Sciatic nerve (tissue), 2 donors: ENCODE data around the gene NYAP2. TPM values are rescaled to one million over a fixed set of nuclear protein-coding genes. Genes with fewer than 3 reads are reported as not detected.

ENCODE experiments used
- ATAC-seq: fragments of 200-7000 bp; cut with Tn5 transposase; one replicate; pipeline ENCODE4 v1.9.1; 2020; ENCODE audit warnings: mild to moderate bottlenecking, moderate library complexity
- DNase-seq: peaks from one replicate; pipeline ENCODE4 v3.0.0-alpha.2; 2020; ENCODE audit warnings: low spot score
- intact Hi-C: fragments of 100-400 bp; cut with DNase I; formaldehyde crosslinking; loops from one replicate; pipeline ENCODE4 v1.14.2; 2022
- total RNA-seq: library from RNA; stranded (reverse); fragmentation: NEBNext Ultra II Directional; extraction: Animal tissue kit (Norgen Biotek cat#: 25700); gene quantifications from one replicate; pipeline ENCODE4 v1.2.1, GENCODE V29; 2021
- donor health status: DM: no; HTN: no; CAD: no.
- donor health status: DM: no; HTN: no; CAD: no.

The NYAP2 gene
- total RNA-seq, 1 donor from 2014 or later = 0.22 TPM

- intact Hi-C loops = no loop called here
- no peak for ATAC-seq
Measured at GRCh38 chr2:225597911-225598310, 198.4 kb downstream of the NYAP2 start.

GRCh38 chr2:225598426-225598825 is 198.9 kb downstream of the NYAP2 start:
- DNase-seq = no peak
- intact Hi-C loops = no loop called here
- no peak for ATAC-seq

More at GRCh38 chr2:225597911-225598310, 198.4 kb downstream of the NYAP2 start:
- DNase-seq = no peak

- ATAC-seq = no peak
- intact Hi-C loops = no loop called here
- DNase-seq = no peak
Measured at GRCh38 chr2:225598897-225599296, 199.4 kb downstream of the NYAP2 start.

GRCh38 chr2:225599856-225600255 is 200.3 kb downstream of the NYAP2 start:
- intact Hi-C loops = no loop called here
- DNase-seq (no peak), ATAC-seq (no peak)

GRCh38 chr2:225600444-225600843 is 200.9 kb downstream of the NYAP2 start:
- ATAC-seq (no peak), DNase-seq (no peak)
- intact Hi-C loops = no loop called here

GRCh38 chr2:225600865-225601264 is 201.4 kb downstream of the NYAP2 start:
- no peak for ATAC-seq
- intact Hi-C loops = no loop called here

GRCh38 chr2:225602205-225602604 is 202.7 kb downstream of the NYAP2 start:
- ATAC-seq = no peak
- intact Hi-C loops = no loop called here

More at GRCh38 chr2:225600865-225601264, 201.4 kb downstream of the NYAP2 start:
- no peak for DNase-seq

GRCh38 chr2:225608136-225608535 is 208.6 kb downstream of the NYAP2 start:
- DNase-seq (no peak), ATAC-seq (no peak)
- intact Hi-C loops = no loop called here

More at GRCh38 chr2:225602205-225602604, 202.7 kb downstream of the NYAP2 start:
- DNase-seq = no peak

GRCh38 chr2:225612636-225613035 is 213.1 kb downstream of the NYAP2 start:
- no peak for DNase-seq
- no peak for ATAC-seq
- intact Hi-C loops = no loop called here

- intact Hi-C loops = no loop called here
- DNase-seq (no peak), ATAC-seq (no peak)
Measured at GRCh38 chr2:225614915-225615314, 215.4 kb downstream of the NYAP2 start.

GRCh38 chr2:225615514-225615913 is 216.0 kb downstream of the NYAP2 start:
- intact Hi-C loops = no loop called here
- ATAC-seq (no peak), DNase-seq (no peak)

GRCh38 chr2:225616372-225616771 is 216.9 kb downstream of the NYAP2 start:
- intact Hi-C loops = no loop called here
- no peak for ATAC-seq
- DNase-seq = no peak

- no peak for DNase-seq
- ATAC-seq = no peak
- intact Hi-C loops = no loop called here
Measured at GRCh38 chr2:225616848-225617247, 217.3 kb downstream of the NYAP2 start.

GRCh38 chr2:225620227-225620626 is 220.7 kb downstream of the NYAP2 start:
- DNase-seq = no peak
- intact Hi-C loops = no loop called here
- no peak for ATAC-seq

- ATAC-seq (no peak), DNase-seq (no peak)
- intact Hi-C loops = no loop called here
Measured at GRCh38 chr2:225630824-225631533, 231.5 kb downstream of the NYAP2 start.

- DNase-seq = no peak
- no peak for ATAC-seq
- intact Hi-C loops = no loop called here
Measured at GRCh38 chr2:225632351-225632750, 232.8 kb downstream of the NYAP2 start.

GRCh38 chr2:225636558-225636957 is 237.0 kb downstream of the NYAP2 start:
- ATAC-seq = no peak
- no peak for DNase-seq
- intact Hi-C loops = no loop called here

- ATAC-seq = no peak
- intact Hi-C loops = no loop called here
- no peak for DNase-seq
Measured at GRCh38 chr2:225637259-225637658, 237.7 kb downstream of the NYAP2 start.

- ATAC-seq (no peak), DNase-seq (no peak)
- intact Hi-C loops = no loop called here
Measured at GRCh38 chr2:225640550-225640949, 241.0 kb downstream of the NYAP2 start.

GRCh38 chr2:225649274-225649673 is 249.8 kb downstream of the NYAP2 start:
- no peak for ATAC-seq
- no peak for DNase-seq
- intact Hi-C loops = no loop called here

- DNase-seq (no peak), ATAC-seq (no peak)
- intact Hi-C loops = no loop called here
Measured at GRCh38 chr2:225650041-225650440, 250.5 kb downstream of the NYAP2 start.
